ENCODE results near the gene CATSPER1. TPM values are rescaled to one million over a fixed set of nuclear protein-coding genes. Genes with fewer than 3 reads are reported as not detected.
"Not testable (repeated sequence)": the region's sequence is repeated elsewhere in the genome, so short reads cannot be mapped to it uniquely, and the experiment has no call there.

CATSPER1 gene
- total and polyA plus RNA-seq, 2 experiments from 2014 or later: not detected

- H3K4me2 ChIP-seq; ATAC-seq; H3K9me2 ChIP-seq (ENCODE audit: insufficient read depth); H3K4me1 Mint-ChIP-seq; H3K27ac Mint-ChIP-seq; H4K20me1 ChIP-seq (replicated peaks; ENCODE audit: insufficient read depth); H3F3A ChIP-seq (replicated peaks; ENCODE audit: low read depth); H3K27ac ChIP-seq (ENCODE audit: low read depth); H3K79me2 ChIP-seq (replicated peaks; ENCODE audit: insufficient read depth); H3K4me3 ChIP-seq; H3K27me3 ChIP-seq (ENCODE audit: insufficient read depth); H3K4me3 Mint-ChIP-seq; H3K9me3 Mint-ChIP-seq; DNase-seq (ENCODE audit: low spot score); H3K4me1 ChIP-seq (ENCODE audit: insufficient read depth); H3K36me3 Mint-ChIP-seq (ENCODE audit: low read depth); H3K36me3 ChIP-seq (ENCODE audit: insufficient read depth): not testable (repeated sequence)
- peak overlapping the region; percentile 94 for H2AFZ ChIP-seq
- peaks cover 26% of the 10 kb centered on the region for H3K27me3 Mint-ChIP-seq (ENCODE audit: insufficient read depth, low read depth, poor library complexity)
These were observed 3.2 kb downstream of the CATSPER1 start for GRCh38 chr11:66023186-66023440.

GRCh38 chr11:66022401-66023185 is 3.7 kb downstream of the CATSPER1 start:
- Histone ChIP-seq H3K36me3 (ENCODE audit: insufficient read depth) (no peaks in the 10 kb centered on the region), H4K20me1 (replicated peaks; ENCODE audit: insufficient read depth) (no peaks in the 10 kb centered on the region), H3K4me3 (no peak overlapping the region), H3K4me2 (peak overlapping the region; percentile 55; the same call in 1 of the 2 replicates), H3K79me2 (replicated peaks; ENCODE audit: insufficient read depth) (no peaks in the 10 kb centered on the region), H3K4me1 (ENCODE audit: insufficient read depth) (no peaks in the 10 kb centered on the region), H3F3A (replicated peaks; ENCODE audit: low read depth) (no peaks in the 10 kb centered on the region), H3K27ac (ENCODE audit: low read depth) (no peak overlapping the region), H3K9me2 (ENCODE audit: insufficient read depth) (no peaks in the 10 kb centered on the region), H2AFZ (peak overlapping the region; percentile 94), H3K27me3 (ENCODE audit: insufficient read depth) (0 out of 2 replicates have a peak, but pooled peaks cover 10% of the 10 kb centered on the region)
- DNase-seq (ENCODE audit: low spot score) (peak; percentile 93), ATAC-seq (peak; percentile 99)
- Mint-ChIP-seq H3K4me3 (peak overlapping the region; percentile 51; the same call in 2 of the 3 replicates), H3K9me3 (no peaks in the 10 kb centered on the region; the same call in 2 of the 3 replicates), H3K4me1 (peaks cover 3% of the 10 kb centered on the region; the same call in 1 of the 3 replicates), H3K27me3 (ENCODE audit: insufficient read depth, low read depth, poor library complexity) (peaks cover 21% of the 10 kb centered on the region), H3K27ac (no peak overlapping the region), H3K36me3 (ENCODE audit: low read depth) (no peaks in the 10 kb centered on the region; the same call in 2 of the 3 replicates)
- TF ChIP-seq, protein P1, sequence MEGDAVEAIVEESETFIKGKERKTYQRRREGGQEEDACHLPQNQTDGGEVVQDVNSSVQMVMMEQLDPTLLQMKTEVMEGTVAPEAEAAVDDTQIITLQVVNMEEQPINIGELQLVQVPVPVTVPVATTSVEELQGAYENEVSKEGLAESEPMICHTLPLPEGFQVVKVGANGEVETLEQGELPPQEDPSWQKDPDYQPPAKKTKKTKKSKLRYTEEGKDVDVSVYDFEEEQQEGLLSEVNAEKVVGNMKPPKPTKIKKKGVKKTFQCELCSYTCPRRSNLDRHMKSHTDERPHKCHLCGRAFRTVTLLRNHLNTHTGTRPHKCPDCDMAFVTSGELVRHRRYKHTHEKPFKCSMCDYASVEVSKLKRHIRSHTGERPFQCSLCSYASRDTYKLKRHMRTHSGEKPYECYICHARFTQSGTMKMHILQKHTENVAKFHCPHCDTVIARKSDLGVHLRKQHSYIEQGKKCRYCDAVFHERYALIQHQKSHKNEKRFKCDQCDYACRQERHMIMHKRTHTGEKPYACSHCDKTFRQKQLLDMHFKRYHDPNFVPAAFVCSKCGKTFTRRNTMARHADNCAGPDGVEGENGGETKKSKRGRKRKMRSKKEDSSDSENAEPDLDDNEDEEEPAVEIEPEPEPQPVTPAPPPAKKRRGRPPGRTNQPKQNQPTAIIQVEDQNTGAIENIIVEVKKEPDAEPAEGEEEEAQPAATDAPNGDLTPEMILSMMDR (conservative IDR thresholded peaks at IDR 0.05; ENCODE audit: low read depth in 2 of 2): peak; percentile 88 to 91
- TF ChIP-seq, protein P2, sequence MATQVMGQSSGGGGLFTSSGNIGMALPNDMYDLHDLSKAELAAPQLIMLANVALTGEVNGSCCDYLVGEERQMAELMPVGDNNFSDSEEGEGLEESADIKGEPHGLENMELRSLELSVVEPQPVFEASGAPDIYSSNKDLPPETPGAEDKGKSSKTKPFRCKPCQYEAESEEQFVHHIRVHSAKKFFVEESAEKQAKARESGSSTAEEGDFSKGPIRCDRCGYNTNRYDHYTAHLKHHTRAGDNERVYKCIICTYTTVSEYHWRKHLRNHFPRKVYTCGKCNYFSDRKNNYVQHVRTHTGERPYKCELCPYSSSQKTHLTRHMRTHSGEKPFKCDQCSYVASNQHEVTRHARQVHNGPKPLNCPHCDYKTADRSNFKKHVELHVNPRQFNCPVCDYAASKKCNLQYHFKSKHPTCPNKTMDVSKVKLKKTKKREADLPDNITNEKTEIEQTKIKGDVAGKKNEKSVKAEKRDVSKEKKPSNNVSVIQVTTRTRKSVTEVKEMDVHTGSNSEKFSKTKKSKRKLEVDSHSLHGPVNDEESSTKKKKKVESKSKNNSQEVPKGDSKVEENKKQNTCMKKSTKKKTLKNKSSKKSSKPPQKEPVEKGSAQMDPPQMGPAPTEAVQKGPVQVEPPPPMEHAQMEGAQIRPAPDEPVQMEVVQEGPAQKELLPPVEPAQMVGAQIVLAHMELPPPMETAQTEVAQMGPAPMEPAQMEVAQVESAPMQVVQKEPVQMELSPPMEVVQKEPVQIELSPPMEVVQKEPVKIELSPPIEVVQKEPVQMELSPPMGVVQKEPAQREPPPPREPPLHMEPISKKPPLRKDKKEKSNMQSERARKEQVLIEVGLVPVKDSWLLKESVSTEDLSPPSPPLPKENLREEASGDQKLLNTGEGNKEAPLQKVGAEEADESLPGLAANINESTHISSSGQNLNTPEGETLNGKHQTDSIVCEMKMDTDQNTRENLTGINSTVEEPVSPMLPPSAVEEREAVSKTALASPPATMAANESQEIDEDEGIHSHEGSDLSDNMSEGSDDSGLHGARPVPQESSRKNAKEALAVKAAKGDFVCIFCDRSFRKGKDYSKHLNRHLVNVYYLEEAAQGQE (IDR thresholded peaks at IDR 0.05; ENCODE audit: unreplicated experiment): no peak
